Cardiac septum (tissue), 1 donor: ENCODE results near the gene ZNF627. TPM values are rescaled to one million over a fixed set of nuclear protein-coding genes. Genes with fewer than 3 reads are reported as not detected.
"Not testable (repeated sequence)": the region's sequence is repeated elsewhere in the genome, so short reads cannot be mapped to it uniquely, and the experiment has no call there.

ENCODE experiments used
- DNase-seq: peaks from one replicate; pipeline ENCODE4 v3.0.0-alpha.2; 2020; ENCODE audit warnings: low spot score
- intact Hi-C: fragments of 100-400 bp; cut with DNase I; formaldehyde crosslinking; loops from one replicate; pipeline ENCODE4 v1.14.0; 2022
- long read RNA-seq: library from polyadenylated mRNA; unstranded; transcript quantifications from one replicate; pipeline ENCODE4 v2.0.0, GENCODE V29; 2021
- total RNA-seq: library from RNA; stranded (reverse); fragmentation: NEBNext Ultra II Directional; extraction: Animal tissue kit (Norgen Biotek cat#: 25700); gene quantifications from one replicate; pipeline ENCODE4 v1.2.1, GENCODE V29; 2021
- donor health status: DM: no; HTN: no; CAD: no.

Gene ZNF627
- total RNA-seq: 6.4 TPM
- long read RNA-seq, transcript ZNF627-201 (4 exons, 2,840 nt): major isoform, 7 of 13 reads
- long read RNA-seq, partial matches to known transcripts: 2 of 13 reads
- long read RNA-seq, other reads (novel, unspliced or antisense): 3 of 13 reads

DNA sequence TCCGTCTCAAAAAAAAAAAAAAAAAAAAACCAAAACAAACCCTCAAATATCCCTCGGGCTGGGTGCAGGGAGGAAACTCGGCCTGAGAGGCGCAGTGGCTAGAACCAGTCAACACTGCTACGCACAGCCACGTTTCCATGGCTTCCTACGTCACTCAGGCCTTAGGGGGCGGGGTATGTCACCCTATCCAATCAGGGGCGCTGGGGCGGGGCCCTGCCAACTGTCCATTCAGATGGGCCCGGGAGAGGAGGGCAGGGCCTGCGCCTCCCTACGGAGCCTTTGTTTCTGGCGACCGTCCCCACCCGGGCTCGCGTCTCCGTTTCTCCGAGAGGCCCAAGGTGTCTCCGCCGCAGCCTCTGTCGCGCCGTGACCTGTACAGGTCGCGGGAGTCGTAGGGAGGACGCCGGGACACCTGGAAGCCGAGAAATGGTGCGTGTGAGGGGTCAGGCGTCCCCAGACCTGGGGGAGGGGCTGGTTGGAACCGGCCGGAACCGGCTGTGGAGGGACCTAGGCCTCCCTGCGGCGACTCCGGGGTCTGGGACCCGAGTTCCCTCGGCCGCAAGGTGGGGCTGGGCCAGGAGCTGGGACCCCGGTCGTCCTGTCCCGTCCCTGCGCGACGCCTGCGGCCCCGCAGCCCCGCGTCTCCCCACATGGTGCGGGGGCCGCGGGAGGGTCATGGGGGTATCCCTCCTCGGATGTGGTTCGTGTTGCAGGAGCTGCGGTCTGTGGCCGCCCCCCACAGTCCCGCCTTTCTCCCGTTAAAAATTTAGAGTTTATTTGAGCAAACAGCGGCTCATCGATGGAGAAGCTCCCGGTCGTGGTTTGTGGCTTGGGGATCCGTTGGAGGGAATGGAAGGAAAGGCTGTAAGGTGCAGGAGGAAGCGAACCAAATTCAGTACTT, at the start of gene ZNF627:
Gene ZNF627 (plus strand): TSS at position 282 of the 901 bp plus-strand sequence. CDS start 145 bp downstream, at position 427.
- intact Hi-C loops: no loop called here

DNA sequence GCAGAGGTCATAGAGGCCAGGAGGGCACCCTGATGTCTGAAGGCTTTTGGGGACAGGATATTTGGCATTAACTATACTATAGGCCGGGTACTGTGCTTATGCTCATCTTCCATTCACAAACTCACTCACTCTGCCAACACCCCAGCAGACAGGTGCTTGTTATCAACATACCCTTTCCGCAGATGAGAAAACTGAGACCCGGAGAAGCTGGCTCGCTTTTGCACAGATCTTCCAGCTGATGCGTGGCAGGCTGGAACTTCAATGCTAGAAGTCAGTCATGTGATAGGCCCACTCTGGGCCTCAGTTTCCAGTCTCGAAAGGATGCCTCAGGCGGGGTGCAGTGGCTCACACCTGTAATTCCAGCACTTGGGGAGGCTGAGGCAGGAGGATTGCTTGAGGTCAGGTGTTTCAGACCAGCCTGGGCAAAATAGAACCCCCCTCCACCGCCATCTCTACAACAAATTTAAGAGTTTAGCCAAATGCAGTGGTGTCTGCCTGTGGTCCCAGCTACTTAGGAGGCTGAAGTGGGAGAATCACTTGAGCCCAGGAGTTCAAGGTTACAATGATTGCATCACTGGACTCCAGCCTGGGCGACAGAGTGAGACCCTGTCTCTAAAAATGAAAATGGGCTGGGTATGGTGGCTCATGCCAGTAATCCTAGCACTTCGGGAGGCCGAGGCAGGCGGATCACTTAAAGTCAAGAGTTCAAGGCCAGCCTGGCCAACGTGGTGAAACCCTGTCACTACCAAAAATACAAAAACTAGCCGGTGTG, 49.2 kb upstream of the ZNF627 start:
- intact Hi-C loops: no loop called here
- no peak for DNase-seq

More for the DNA sequence above, at the start of gene ZNF627:
- DNase-seq: peak; percentile 99

GRCh38 chr19:11549386-11549953, 47.8 kb upstream of the ZNF627 start:
- no peak for DNase-seq
- intact Hi-C loops: no loop called here

- intact Hi-C loops: no loop called here
- no peak for DNase-seq
Measured at GRCh38 chr19:11550265-11550664, 47.0 kb upstream of the ZNF627 start.

GRCh38 chr19:11551603-11552235, 45.6 kb upstream of the ZNF627 start:
- intact Hi-C loops: no loop called here
- DNase-seq: no peak

DNA sequence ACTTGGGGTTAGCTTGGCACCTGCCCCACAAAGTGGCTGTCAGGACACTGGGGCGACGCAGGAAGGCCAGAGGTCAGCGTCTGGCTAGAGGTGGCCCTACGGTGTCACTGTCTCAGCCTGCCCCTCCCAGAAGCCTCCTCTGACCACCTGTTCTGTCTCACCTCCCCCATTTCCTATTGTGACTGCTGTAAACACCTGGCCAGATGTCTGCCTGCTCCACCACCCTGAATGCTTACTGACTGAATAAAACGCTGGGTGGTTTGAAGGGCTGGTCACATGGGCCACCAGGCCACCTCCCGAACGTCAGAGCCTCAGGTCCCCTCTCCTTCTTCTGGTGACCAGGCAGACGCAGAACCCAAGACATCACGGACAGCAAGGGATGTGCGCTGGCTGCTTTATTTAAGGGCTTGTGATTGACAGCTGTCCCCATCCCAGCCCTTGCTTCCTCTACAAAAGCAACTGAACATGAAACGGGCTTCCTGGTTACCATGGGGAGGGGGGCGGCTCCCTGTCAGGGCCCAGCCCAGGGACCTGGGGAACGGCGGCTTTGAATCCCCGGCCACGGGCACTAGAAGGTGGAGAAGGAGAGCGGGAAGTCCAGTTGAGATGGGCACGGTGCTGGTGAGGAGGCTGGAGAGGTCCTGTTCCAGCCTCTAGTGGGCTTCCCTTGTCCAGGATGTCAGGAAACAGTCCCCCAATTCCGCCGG, 44.5 kb upstream of the ZNF627 start:
- DNase-seq: no peak

GRCh38 chr19:11554160-11554559, 43.1 kb upstream of the ZNF627 start:
- intact Hi-C loops: no loop called here
- DNase-seq: no peak

More for the DNA sequence above, 44.5 kb upstream of the ZNF627 start:
- intact Hi-C loops: no loop called here

- intact Hi-C loops: no loop called here
- DNase-seq: no peak
Measured at GRCh38 chr19:11555246-11555645, 42.0 kb upstream of the ZNF627 start.

DNA sequence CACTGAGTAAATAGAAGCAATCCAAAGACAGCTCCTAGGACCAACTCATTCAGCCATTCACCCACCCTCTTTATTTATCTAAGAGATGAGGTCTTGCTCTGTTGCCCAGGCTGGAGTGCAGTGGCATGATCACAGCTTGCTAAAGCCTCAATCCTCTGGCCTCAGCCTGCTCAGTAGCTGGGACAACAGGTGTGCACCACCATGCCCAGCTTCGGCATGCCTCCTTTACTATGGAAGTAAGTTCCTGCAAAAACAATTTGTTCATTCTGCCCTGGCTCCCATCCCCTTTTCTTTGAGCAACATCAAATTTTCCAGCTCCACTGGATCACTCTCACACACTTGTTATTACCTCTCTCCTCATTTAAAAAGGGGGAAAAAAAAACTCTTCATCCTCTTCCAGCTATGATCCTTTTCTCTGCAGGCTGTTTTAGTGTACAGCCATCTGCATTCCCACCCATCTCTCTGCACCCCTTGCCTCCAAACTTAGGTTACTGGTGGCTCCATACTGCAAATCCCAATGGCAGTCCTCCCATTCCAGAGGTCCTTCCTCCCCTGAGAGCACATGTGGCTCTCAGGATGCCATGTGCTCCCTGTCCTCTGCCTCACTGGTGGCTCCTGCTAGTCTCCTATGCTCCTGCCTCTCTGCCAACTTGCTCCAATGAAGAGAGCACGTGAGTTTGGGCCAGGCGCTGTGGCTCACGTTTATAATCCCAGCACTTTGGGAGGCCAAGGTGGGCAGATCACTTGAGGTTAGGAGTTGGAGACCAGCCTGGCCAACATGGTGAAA, 40.5 kb upstream of the ZNF627 start:
- intact Hi-C loops: no loop called here
- DNase-seq: no peak

- peak; percentile 99 for DNase-seq
- intact Hi-C loops: no loop called here
Measured at GRCh38 chr19:11558881-11559828, 38.1 kb upstream of the ZNF627 start, which contains the start of gene ELOF1. Gene ELOF1, minus strand, starts transcription at chr19:11559230. Its CDS starts 4,883 bp downstream, at chr19:11554347.

- intact Hi-C loops: no loop called here
- no peak for DNase-seq
Measured at GRCh38 chr19:11560404-11561051, 36.8 kb upstream of the ZNF627 start.

DNA sequence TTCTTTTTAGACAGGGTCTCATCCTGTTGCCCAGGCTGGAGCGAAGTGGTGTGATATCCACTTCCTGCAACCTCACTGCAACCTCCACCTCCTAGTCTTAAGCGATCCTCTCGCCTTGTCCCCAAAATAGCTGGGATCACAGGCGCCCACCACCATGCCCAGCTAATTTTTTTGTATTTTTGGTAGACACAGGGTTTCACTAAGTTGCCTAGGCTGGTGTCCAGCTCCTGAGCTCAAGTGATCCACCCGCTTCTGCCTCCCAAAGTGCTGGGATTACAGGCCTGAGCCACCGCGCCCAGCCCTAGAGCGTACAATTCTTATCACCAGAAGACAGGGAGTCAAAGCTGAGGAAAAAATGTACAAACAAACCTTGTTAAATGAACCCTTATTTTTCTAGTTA, 33.8 kb upstream of the ZNF627 start:
- no peak for DNase-seq
- intact Hi-C loops: no loop called here

DNA sequence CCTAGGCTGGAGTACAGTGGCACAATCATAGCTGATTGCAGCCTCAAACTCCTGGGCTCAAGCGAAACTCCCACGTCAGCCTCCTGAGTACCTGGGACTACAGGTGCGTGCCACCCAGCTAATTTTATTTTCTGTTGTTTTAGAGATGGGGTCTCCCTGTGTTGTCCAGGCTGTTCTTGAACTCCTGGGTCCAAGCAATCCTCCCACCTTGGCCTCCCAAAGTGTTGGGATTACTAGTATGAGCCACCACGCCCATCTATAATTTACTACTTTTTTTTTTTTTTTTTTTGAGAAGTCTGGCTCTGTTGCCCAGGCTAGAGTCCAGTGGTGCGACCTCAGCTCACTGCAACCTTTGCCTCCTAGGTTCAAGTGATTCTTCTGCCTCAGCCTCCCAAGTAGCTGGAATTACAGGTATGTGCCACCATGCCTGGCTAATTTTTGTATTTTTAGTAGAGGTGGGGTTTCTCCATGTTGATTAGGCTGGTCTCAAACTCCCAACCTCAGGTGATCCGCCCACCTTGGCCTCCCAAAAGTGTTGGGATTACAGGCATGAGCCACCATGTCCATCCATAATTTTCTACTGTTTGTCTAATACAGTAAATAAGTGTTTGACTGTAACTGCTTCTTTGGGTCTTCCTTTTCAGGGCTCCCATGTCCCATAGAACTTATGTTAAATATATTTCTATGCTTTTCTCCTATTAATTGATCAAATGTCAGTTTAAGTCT, 33.0 kb upstream of the ZNF627 start:
- intact Hi-C loops, DNase-seq: not testable (repeated sequence)

GRCh38 chr19:11565649-11565980, 31.7 kb upstream of the ZNF627 start:
- DNase-seq, intact Hi-C loops: not testable (repeated sequence)

DNA sequence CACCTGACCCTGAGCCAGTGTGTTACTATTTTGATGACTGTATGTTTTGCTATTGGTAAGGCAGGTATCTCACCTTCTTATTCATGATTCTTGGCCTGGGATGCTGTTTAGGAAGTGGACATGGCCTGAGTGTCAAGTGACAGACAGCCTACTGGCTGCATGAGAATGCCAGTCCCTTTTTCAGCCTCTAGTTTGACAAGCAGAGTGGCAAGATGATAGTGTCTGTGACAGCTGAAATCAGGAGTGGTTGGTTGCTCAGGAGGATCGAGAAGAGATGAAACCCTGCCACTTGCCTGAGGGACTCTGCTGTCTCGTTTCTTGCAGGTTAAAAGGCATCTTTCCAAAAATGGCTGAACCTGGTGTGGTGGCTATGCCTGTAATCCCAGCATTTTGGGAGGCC, 31.1 kb upstream of the ZNF627 start:
- no peak for DNase-seq
- intact Hi-C loops: no loop called here

- DNase-seq: no peak
- intact Hi-C loops: no loop called here
Measured at GRCh38 chr19:11570039-11570462, 27.2 kb upstream of the ZNF627 start.
